ENCODE measurements around the gene CAMKMT.

The CAMKMT gene

GRCh38 chr2:44676379-44676778, 314.6 kb downstream of the CAMKMT start:
- ATAC-seq (ENCODE audit: low read depth), result no peak
- Histone ChIP-seq H3K27me3 (ENCODE audit: insufficient read depth, poor library complexity, severe bottlenecking) (no peaks in the 10 kb centered on the region), H3K27ac (ENCODE audit: poor library complexity, severe bottlenecking) (no peak overlapping the region), H3K9me3 (ENCODE audit: severe bottlenecking) (no peaks in the 10 kb centered on the region), H3K36me3 (ENCODE audit: low read depth) (no peaks in the 10 kb centered on the region), H3K4me1 (ENCODE audit: insufficient read depth, poor library complexity, severe bottlenecking) (no peaks in the 10 kb centered on the region), H3K4me3 (ENCODE audit: severe bottlenecking) (no peak overlapping the region)
- no peak for DNase-seq (ENCODE audit: low spot score)
- TF ChIP-seq CTCF (IDR thresholded peaks at IDR 0.05; ENCODE audit: poor library complexity, severe bottlenecking), result no peak

- no peak for TF ChIP-seq CTCF (IDR thresholded peaks at IDR 0.05; ENCODE audit: poor library complexity, severe bottlenecking)
- Histone ChIP-seq H3K4me3 (ENCODE audit: severe bottlenecking) (no peak overlapping the region), H3K4me1 (ENCODE audit: insufficient read depth, poor library complexity, severe bottlenecking) (no peaks in the 10 kb centered on the region), H3K36me3 (ENCODE audit: low read depth) (no peaks in the 10 kb centered on the region), H3K27ac (ENCODE audit: poor library complexity, severe bottlenecking) (no peak overlapping the region), H3K27me3 (ENCODE audit: insufficient read depth, poor library complexity, severe bottlenecking) (no peaks in the 10 kb centered on the region), H3K9me3 (ENCODE audit: severe bottlenecking) (no peaks in the 10 kb centered on the region)
- no peak for ATAC-seq (ENCODE audit: low read depth)
- no peak for DNase-seq (ENCODE audit: low spot score)
Measured at GRCh38 chr2:44679584-44679983, 317.8 kb downstream of the CAMKMT start.

GRCh38 chr2:44679990-44680389, 318.2 kb downstream of the CAMKMT start:
- no peaks in the 10 kb centered on the region for H3K36me3 ChIP-seq (ENCODE audit: low read depth)
- H3K27ac ChIP-seq (ENCODE audit: poor library complexity, severe bottlenecking), result no peak overlapping the region
- no peak for DNase-seq (ENCODE audit: low spot score)
- no peaks in the 10 kb centered on the region for H3K27me3 ChIP-seq (ENCODE audit: insufficient read depth, poor library complexity, severe bottlenecking)
- H3K4me1 ChIP-seq (ENCODE audit: insufficient read depth, poor library complexity, severe bottlenecking), result no peaks in the 10 kb centered on the region
- no peaks in the 10 kb centered on the region for H3K9me3 ChIP-seq (ENCODE audit: severe bottlenecking)
- no peak for TF ChIP-seq CTCF (IDR thresholded peaks at IDR 0.05; ENCODE audit: poor library complexity, severe bottlenecking)
- H3K4me3 ChIP-seq (ENCODE audit: severe bottlenecking), result no peak overlapping the region
- ATAC-seq (ENCODE audit: low read depth), result no peak

- no peak for ATAC-seq (ENCODE audit: low read depth)
- H3K27ac ChIP-seq (ENCODE audit: poor library complexity, severe bottlenecking), result no peak overlapping the region
- H3K36me3 ChIP-seq (ENCODE audit: low read depth), result no peaks in the 10 kb centered on the region
- no peaks in the 10 kb centered on the region for H3K9me3 ChIP-seq (ENCODE audit: severe bottlenecking)
- no peaks in the 10 kb centered on the region for H3K27me3 ChIP-seq (ENCODE audit: insufficient read depth, poor library complexity, severe bottlenecking)
- TF ChIP-seq CTCF (IDR thresholded peaks at IDR 0.05; ENCODE audit: poor library complexity, severe bottlenecking), result no peak
- DNase-seq (ENCODE audit: low spot score), result no peak
- no peak overlapping the region for H3K4me3 ChIP-seq (ENCODE audit: severe bottlenecking)
- no peaks in the 10 kb centered on the region for H3K4me1 ChIP-seq (ENCODE audit: insufficient read depth, poor library complexity, severe bottlenecking)
Measured at GRCh38 chr2:44680424-44680971, 318.8 kb downstream of the CAMKMT start.

GRCh38 chr2:44680983-44681531, 319.3 kb downstream of the CAMKMT start:
- ATAC-seq (ENCODE audit: low read depth), result no peak
- no peaks in the 10 kb centered on the region for H3K9me3 ChIP-seq (ENCODE audit: severe bottlenecking)

More at GRCh38 chr2:44680983-44681531, 319.3 kb downstream of the CAMKMT start:
- no peaks in the 10 kb centered on the region for H3K27me3 ChIP-seq (ENCODE audit: insufficient read depth, poor library complexity, severe bottlenecking)
- DNase-seq (ENCODE audit: low spot score), result no peak
- H3K27ac ChIP-seq (ENCODE audit: poor library complexity, severe bottlenecking), result no peak overlapping the region
- no peaks in the 10 kb centered on the region for H3K4me1 ChIP-seq (ENCODE audit: insufficient read depth, poor library complexity, severe bottlenecking)
- no peaks in the 10 kb centered on the region for H3K36me3 ChIP-seq (ENCODE audit: low read depth)
- H3K4me3 ChIP-seq (ENCODE audit: severe bottlenecking), result no peak overlapping the region
- no peak for TF ChIP-seq CTCF (IDR thresholded peaks at IDR 0.05; ENCODE audit: poor library complexity, severe bottlenecking)

Measured in RWPE2 (cell line).